Astrocyte (in vitro differentiated cells and primary cell): ENCODE results near the gene TP53RK. TPM values are rescaled to one million over a fixed set of nuclear protein-coding genes. Genes with fewer than 3 reads are reported as not detected.

Experiments
- DNase-seq: peaks from one replicate; pipeline ENCODE4 v3.0.0-alpha.2; 2010; ENCODE audit warnings: low read depth
- FAIRE-seq: peaks from 2 replicates; lab custom pipeline; 2011; peaks lifted over from hg19 to GRCh38; lab: Jason Lieb, UNC
- H2AFZ ChIP-seq: 2 replicates; pipeline ENCODE4 v1.6.0; 2012; ENCODE audit warnings: low read depth, low read length, inconsistent platforms
- H3K27ac ChIP-seq: 2 replicates; pipeline ENCODE4 v1.5.1; 2011; ENCODE audit warnings: low read depth, low read length, inconsistent platforms
- H3K27me3 ChIP-seq: 2 replicates; pipeline ENCODE4 v1.6.0; 2011; ENCODE audit warnings: low read length, inconsistent platforms; ENCODE audit not compliant: insufficient read depth
- H3K36me3 ChIP-seq: 2 replicates; pipeline ENCODE4 v1.5.1; 2011; ENCODE audit warnings: low read length, inconsistent platforms; ENCODE audit not compliant: insufficient read depth
- H3K4me1 ChIP-seq: 2 replicates; pipeline ENCODE4 v1.5.1; 2011; ENCODE audit warnings: low read length, inconsistent platforms; ENCODE audit not compliant: insufficient read depth
- H3K4me2 ChIP-seq: 2 replicates; pipeline ENCODE4 v1.6.0; 2012; ENCODE audit warnings: low read length, inconsistent platforms
- H3K4me3 ChIP-seq: 2 replicates; pipeline ENCODE4 v1.5.1; 2011; ENCODE audit warnings: low read depth, mild to moderate bottlenecking, low read length, inconsistent platforms; ENCODE audit not compliant: insufficient read depth
- H3K79me2 ChIP-seq: 2 replicates; pipeline ENCODE4 v1.6.0; 2012; ENCODE audit warnings: mild to moderate bottlenecking, low read length, inconsistent platforms; ENCODE audit not compliant: insufficient read depth
- H3K9ac ChIP-seq: 2 replicates; pipeline ENCODE4 v1.6.0; 2012; ENCODE audit warnings: mild to moderate bottlenecking, low read length, inconsistent platforms
- H3K9me3 ChIP-seq: 2 replicates; pipeline ENCODE4 v1.5.1; 2012; ENCODE audit warnings: low read depth, mild to moderate bottlenecking, low read length, inconsistent platforms; ENCODE audit not compliant: insufficient read depth
- H4K20me1 ChIP-seq: 2 replicates; pipeline ENCODE4 v1.6.0; 2012; ENCODE audit warnings: low read length, inconsistent platforms; ENCODE audit not compliant: insufficient read depth
- H3K27ac Mint-ChIP-seq: one replicate; pipeline ENCODE4 v1.8.0; 2021; ENCODE audit warnings: mild to moderate bottlenecking, mixed read lengths; ENCODE audit not compliant: unreplicated experiment
- H3K27me3 Mint-ChIP-seq: one replicate; pipeline ENCODE4 v1.8.0; 2021; ENCODE audit warnings: low read depth, mixed read lengths; ENCODE audit not compliant: unreplicated experiment
- H3K36me3 Mint-ChIP-seq: one replicate; pipeline ENCODE4 v1.8.0; 2021; ENCODE audit warnings: low read depth, mixed read lengths; ENCODE audit not compliant: unreplicated experiment
- H3K4me1 Mint-ChIP-seq: one replicate; pipeline ENCODE4 v1.8.0; 2021; ENCODE audit warnings: low read depth, mixed read lengths; ENCODE audit not compliant: unreplicated experiment
- H3K4me3 Mint-ChIP-seq: one replicate; pipeline ENCODE4 v1.8.0; 2021; ENCODE audit warnings: mild to moderate bottlenecking, moderate library complexity, mixed read lengths; ENCODE audit not compliant: unreplicated experiment
- H3K9me3 Mint-ChIP-seq: one replicate; pipeline ENCODE4 v1.8.0; 2021; ENCODE audit warnings: mild to moderate bottlenecking, mixed read lengths; ENCODE audit not compliant: unreplicated experiment
- EZH2 ChIP-seq: IDR thresholded peaks from 2 replicates; pipeline ENCODE4 v1.6.1; 2012; ENCODE audit warnings: mild to moderate bottlenecking, low read length, inconsistent platforms; ENCODE audit not compliant: insufficient read depth
- total RNA-seq: library from RNA; stranded (reverse); gene quantifications from 2 replicates; pipeline ENCODE4 v1.2.1, GENCODE V29; 2021
- TF ChIP-seq, protein P1 (sequence below): IDR thresholded peaks from 2 replicates; pipeline ENCODE4 v1.5.1; 2011; ENCODE audit warnings: low read depth, mild to moderate bottlenecking, inconsistent platforms, low read length, moderate library complexity; ENCODE audit not compliant: insufficient read depth

The TP53RK gene
- total RNA-seq, 1 donor from 2014 or later, result 16.0 TPM

- Mint-ChIP-seq H3K27me3 (no peaks in the 10 kb centered on the region), H3K4me1 (peaks cover 9% of the 10 kb centered on the region), H3K27ac (no peak overlapping the region), H3K4me3 (no peak overlapping the region), H3K9me3 (peaks cover 4% of the 10 kb centered on the region), H3K36me3 (peaks cover 19% of the 10 kb centered on the region)
- FAIRE-seq (no peak), DNase-seq (no peak)
- Histone ChIP-seq H3K27ac (no peak overlapping the region), H3K79me2 (no peaks in the 10 kb centered on the region), H3K9me3 (peaks cover 2% of the 10 kb centered on the region), H3K27me3 (no peaks in the 10 kb centered on the region), H3K4me3 (no peak overlapping the region), H2AFZ (no peak overlapping the region), H3K36me3 (peaks cover 3% of the 10 kb centered on the region), H3K9ac (no peak overlapping the region), H3K4me1 (no peaks in the 10 kb centered on the region), H3K4me2 (no peak overlapping the region), H4K20me1 (no peaks in the 10 kb centered on the region)
- TF ChIP-seq EZH2, result no peak
- TF ChIP-seq, protein P1, sequence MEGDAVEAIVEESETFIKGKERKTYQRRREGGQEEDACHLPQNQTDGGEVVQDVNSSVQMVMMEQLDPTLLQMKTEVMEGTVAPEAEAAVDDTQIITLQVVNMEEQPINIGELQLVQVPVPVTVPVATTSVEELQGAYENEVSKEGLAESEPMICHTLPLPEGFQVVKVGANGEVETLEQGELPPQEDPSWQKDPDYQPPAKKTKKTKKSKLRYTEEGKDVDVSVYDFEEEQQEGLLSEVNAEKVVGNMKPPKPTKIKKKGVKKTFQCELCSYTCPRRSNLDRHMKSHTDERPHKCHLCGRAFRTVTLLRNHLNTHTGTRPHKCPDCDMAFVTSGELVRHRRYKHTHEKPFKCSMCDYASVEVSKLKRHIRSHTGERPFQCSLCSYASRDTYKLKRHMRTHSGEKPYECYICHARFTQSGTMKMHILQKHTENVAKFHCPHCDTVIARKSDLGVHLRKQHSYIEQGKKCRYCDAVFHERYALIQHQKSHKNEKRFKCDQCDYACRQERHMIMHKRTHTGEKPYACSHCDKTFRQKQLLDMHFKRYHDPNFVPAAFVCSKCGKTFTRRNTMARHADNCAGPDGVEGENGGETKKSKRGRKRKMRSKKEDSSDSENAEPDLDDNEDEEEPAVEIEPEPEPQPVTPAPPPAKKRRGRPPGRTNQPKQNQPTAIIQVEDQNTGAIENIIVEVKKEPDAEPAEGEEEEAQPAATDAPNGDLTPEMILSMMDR, result no peak
Measured at GRCh38 chr20:46723039-46723438, 33.8 kb upstream of the TP53RK start.

DNA sequence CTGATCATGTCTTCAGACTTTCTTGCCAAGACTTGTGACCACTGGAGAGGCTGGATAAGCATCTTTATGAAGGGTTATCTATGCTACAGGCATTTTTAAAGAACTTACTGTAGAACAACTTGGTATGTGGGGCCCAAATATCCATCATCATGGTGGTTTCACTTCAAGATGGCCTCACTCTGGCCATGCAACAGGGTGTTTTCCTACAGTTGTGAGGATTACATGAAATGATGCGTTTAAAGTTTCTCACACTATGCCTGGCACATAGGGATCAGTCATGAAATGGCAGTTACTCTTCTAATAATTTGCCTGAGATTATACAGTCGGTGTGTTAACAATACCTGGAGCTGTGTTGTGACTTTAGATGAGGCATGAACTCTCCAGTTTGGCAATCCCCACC, 33.2 kb upstream of the TP53RK start:
- Histone ChIP-seq H3K4me1 (no peaks in the 10 kb centered on the region), H3K27ac (no peak overlapping the region), H3K27me3 (no peaks in the 10 kb centered on the region), H3K4me2 (no peak overlapping the region), H4K20me1 (peaks cover 3% of the 10 kb centered on the region), H3K79me2 (no peaks in the 10 kb centered on the region), H3K36me3 (peaks cover under 1% of the 10 kb centered on the region), H2AFZ (no peak overlapping the region), H3K4me3 (no peak overlapping the region), H3K9ac (no peak overlapping the region), H3K9me3 (peaks cover 2% of the 10 kb centered on the region)
- Mint-ChIP-seq H3K9me3 (peaks cover 4% of the 10 kb centered on the region), H3K36me3 (peaks cover 19% of the 10 kb centered on the region), H3K4me3 (no peak overlapping the region), H3K4me1 (peaks cover 9% of the 10 kb centered on the region), H3K27me3 (no peaks in the 10 kb centered on the region), H3K27ac (no peak overlapping the region)
- no peak for TF ChIP-seq EZH2
- TF ChIP-seq, protein P1, result no peak
- FAIRE-seq, result no peak
- DNase-seq, result no peak

- Histone ChIP-seq H3K27me3 (no peaks in the 10 kb centered on the region), H3K79me2 (no peaks in the 10 kb centered on the region), H3K4me1 (no peaks in the 10 kb centered on the region), H3K27ac (no peak overlapping the region), H3K9ac (no peak overlapping the region), H3K36me3 (no peaks in the 10 kb centered on the region), H3K9me3 (peaks cover 2% of the 10 kb centered on the region), H4K20me1 (peaks cover 4% of the 10 kb centered on the region), H3K4me2 (no peak overlapping the region), H2AFZ (no peak overlapping the region), H3K4me3 (no peak overlapping the region)
- FAIRE-seq, result no peak
- peaks cover 4% of the 10 kb centered on the region for H3K9me3 Mint-ChIP-seq
- peaks cover 9% of the 10 kb centered on the region for H3K4me1 Mint-ChIP-seq
- TF ChIP-seq, protein P1, result no peak
- TF ChIP-seq EZH2, result no peak
- DNase-seq, result no peak
- H3K27ac Mint-ChIP-seq, result no peak overlapping the region
- no peaks in the 10 kb centered on the region for H3K27me3 Mint-ChIP-seq
- no peak overlapping the region for H3K4me3 Mint-ChIP-seq
- H3K36me3 Mint-ChIP-seq, result peaks cover 15% of the 10 kb centered on the region
Measured at GRCh38 chr20:46721476-46721875, 32.2 kb upstream of the TP53RK start.
